Upper lobe of left lung (tissue), 4 donors: Measurements from ENCODE around the gene SLC19A1.

Source experiments
- EP300 ChIP-seq, 4 donors: sonication (generic); formaldehyde crosslinking; IDR thresholded peaks; one replicate each; pipeline ENCODE4 v1.5.1; 2017; ENCODE audit warnings: antibody characterized with exemption in 4 of 4, control low read depth in 2 of 4
- POLR2A ChIP-seq, 4 donors: fragments of 450-650 bp; IDR thresholded peaks; one replicate each; pipeline ENCODE4 v1.5.1; 2016 to 2017; ENCODE audit warnings: antibody characterized with exemption in 4 of 4, mild to moderate bottlenecking in 2 of 4
- POLR2AphosphoS5 ChIP-seq, 2 donors: sonication (generic); formaldehyde crosslinking; IDR thresholded peaks; one replicate each; pipeline ENCODE4 v1.5.1; 2017; ENCODE audit warnings: antibody characterized with exemption in 2 of 2
- TF ChIP-seq, protein P1 (sequence below), 6 experiments: fragments of 450-650 bp in 4 of 6; fragments of 200-600 bp in 2 of 6; sonication (generic) in 2 of 6; IDR thresholded peaks; one replicate each; pipeline ENCODE4 v1.5.1; 2016 to 2019; ENCODE audit warnings: antibody characterized with exemption in 6 of 6

DNA sequence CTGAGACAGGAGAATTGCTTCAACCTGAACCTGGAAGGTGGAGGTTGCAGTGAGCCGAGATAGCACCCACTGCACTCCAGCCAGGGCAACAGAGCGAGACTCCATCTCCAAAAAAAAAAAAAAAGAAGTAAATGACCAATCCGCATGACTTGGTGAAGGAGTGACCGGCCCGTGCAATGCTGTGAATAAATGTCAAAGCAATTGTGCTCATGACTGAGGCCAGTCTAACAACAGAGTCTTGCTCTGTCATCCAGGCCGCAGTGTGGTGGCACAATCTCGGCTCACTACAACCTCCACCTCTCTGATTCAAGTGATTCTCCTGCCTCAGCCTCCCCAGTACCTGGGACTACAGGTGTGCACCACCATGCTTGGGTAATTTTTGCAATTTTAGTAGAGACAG is 27.8 kb upstream of the SLC19A1 start:
- TF ChIP-seq POLR2A (IDR thresholded peaks at IDR 0.05) = no peak
- TF ChIP-seq, protein P1, sequence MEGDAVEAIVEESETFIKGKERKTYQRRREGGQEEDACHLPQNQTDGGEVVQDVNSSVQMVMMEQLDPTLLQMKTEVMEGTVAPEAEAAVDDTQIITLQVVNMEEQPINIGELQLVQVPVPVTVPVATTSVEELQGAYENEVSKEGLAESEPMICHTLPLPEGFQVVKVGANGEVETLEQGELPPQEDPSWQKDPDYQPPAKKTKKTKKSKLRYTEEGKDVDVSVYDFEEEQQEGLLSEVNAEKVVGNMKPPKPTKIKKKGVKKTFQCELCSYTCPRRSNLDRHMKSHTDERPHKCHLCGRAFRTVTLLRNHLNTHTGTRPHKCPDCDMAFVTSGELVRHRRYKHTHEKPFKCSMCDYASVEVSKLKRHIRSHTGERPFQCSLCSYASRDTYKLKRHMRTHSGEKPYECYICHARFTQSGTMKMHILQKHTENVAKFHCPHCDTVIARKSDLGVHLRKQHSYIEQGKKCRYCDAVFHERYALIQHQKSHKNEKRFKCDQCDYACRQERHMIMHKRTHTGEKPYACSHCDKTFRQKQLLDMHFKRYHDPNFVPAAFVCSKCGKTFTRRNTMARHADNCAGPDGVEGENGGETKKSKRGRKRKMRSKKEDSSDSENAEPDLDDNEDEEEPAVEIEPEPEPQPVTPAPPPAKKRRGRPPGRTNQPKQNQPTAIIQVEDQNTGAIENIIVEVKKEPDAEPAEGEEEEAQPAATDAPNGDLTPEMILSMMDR (IDR thresholded peaks at IDR 0.05) = no peak
- TF ChIP-seq POLR2AphosphoS5 (IDR thresholded peaks at IDR 0.05) = no peak
- TF ChIP-seq EP300 (IDR thresholded peaks at IDR 0.05) = no peak
